ENCODE data around the gene PDPK1.

PDPK1 gene

DNA sequence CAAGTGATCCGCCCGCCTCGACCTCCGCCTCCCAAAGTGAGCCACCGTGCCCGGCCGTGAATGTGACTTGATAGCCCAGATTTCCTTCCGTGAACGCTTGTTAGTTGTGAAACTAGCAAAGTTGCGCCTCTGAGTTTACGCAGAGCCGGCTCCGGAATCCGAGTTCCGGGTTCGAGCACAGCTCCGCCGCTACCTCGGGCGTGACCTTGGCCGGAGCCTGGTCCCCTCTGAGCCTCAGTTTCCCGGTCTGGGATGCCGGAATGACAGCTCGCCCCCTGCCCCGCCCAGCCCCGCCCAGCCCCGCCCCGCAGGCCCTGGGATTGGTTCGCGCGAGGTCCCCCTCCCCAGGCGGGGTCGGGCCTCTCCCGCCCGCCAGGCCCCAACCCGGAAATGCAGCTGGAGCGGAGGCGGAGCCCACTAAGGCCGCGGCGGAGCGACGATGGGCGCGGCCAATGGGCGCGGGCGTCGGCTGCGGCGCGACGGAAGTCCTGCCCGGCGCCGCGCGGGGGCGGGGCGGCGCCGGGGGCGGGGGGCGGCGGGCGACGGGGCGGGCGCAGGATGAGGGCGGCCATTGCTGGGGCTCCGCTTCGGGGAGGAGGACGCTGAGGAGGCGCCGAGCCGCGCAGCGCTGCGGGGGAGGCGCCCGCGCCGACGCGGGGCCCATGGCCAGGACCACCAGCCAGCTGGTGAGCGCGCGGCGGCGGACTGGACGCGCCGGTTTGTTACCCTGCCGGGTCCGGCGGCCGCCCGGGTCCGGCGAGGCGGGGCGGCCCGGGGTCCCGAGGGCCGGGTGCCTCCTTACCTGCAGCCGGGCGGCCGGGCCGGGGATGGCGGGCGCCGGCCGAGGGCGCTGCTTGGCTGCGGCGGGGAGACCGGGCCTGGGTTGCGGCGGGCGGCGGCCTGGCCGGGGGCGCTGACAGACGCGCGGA is at the start of gene PDPK1:
Gene PDPK1, plus strand, starts transcription at position 571 of the 929 bp plus-strand sequence. Its CDS starts 92 bp downstream, at position 663.
- peak; percentile 98 for DNase-seq
- in situ Hi-C loops (cut with HindIII; ENCODE audit: low pct_ligation_motif_present, low pct_unique_long_range_greater_than_20kb, low sequenced_read_pairs), result no loop called here

DNA sequence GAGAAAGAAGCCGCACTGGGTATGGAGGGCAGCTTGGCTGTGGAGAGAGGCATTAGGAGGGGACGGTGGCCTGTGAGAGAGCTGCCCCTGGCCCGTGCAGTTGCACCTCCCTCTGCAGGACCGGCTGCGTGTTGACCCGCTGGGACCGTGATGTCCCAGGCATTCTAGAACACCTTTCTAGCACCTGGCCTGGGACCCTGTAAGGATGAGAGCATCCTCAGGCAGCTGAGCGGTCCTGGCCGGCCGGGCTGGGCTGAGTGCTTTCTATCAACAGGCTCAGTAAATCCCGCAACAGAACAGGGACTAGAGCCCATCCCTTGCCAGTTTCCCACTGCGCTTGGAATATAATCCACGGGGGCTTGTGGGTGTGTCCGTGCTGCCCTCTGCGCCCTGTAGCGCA is 48.2 kb upstream of the PDPK1 start:
- in situ Hi-C loops (cut with HindIII; ENCODE audit: low pct_ligation_motif_present, low pct_unique_long_range_greater_than_20kb, low sequenced_read_pairs), result no loop called here

GRCh38 chr16:2490190-2491105 is 47.4 kb upstream of the PDPK1 start:
- DNase-seq, result no peak
- in situ Hi-C loops (cut with HindIII; ENCODE audit: low pct_ligation_motif_present, low pct_unique_long_range_greater_than_20kb, low sequenced_read_pairs), result no loop called here

More for the DNA sequence above, 48.2 kb upstream of the PDPK1 start:
- no peak for DNase-seq

GRCh38 chr16:2492292-2492691 is 45.5 kb upstream of the PDPK1 start:
- in situ Hi-C loops (cut with HindIII; ENCODE audit: low pct_ligation_motif_present, low pct_unique_long_range_greater_than_20kb, low sequenced_read_pairs), result no loop called here
- no peak for DNase-seq

DNA sequence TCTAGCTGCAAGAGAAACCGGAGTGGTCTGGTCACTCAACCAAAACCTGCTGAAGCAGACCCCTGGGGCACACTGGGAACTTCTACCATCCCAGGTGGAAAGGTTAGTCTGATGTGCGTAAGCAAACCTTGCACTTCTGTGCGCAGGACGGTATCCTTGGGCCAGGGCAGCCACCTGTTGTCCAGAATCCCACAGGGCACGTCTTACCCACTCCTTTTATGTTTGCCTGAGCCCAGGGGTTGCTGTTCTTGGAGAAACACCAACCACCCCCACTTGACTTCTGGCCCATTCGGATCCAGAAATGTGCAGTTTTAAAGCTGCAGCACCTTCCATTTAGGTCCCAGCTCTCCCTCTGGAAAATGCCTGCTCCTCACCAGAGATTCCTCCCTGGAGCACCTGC is 44.2 kb upstream of the PDPK1 start:
- no peak for DNase-seq
- in situ Hi-C loops (cut with HindIII; ENCODE audit: low pct_ligation_motif_present, low pct_unique_long_range_greater_than_20kb, low sequenced_read_pairs), result no loop called here

DNA sequence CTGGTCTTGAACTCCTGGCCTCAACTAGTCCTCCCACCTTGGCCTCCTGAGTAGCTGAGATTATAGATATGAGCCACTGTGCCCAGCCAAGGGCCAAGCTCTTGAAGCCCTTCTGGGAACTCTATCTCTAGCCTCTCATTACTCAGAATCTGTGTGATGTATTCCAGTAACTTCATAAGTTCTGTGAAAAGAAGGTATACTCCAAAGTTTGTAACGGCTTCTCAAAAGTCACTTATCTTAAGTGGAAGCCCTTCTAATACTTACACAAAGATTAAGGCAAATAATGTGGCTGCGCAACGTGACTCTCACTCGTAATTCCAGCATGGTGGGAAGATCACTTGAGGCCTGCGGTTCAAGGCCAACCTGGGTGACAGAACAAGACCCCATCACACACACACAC is 43.2 kb upstream of the PDPK1 start:
- DNase-seq, result no peak
- in situ Hi-C loops (cut with HindIII; ENCODE audit: low pct_ligation_motif_present, low pct_unique_long_range_greater_than_20kb, low sequenced_read_pairs), result no loop called here

- in situ Hi-C loops (cut with HindIII; ENCODE audit: low pct_ligation_motif_present, low pct_unique_long_range_greater_than_20kb, low sequenced_read_pairs), result no loop called here
- DNase-seq, result no peak
Measured at GRCh38 chr16:2495041-2495440, 42.8 kb upstream of the PDPK1 start.

GRCh38 chr16:2496223-2497115 is 41.4 kb upstream of the PDPK1 start:
- in situ Hi-C loops (cut with HindIII; ENCODE audit: low pct_ligation_motif_present, low pct_unique_long_range_greater_than_20kb, low sequenced_read_pairs), result no loop called here
- DNase-seq, result no peak

- in situ Hi-C loops (cut with HindIII; ENCODE audit: low pct_ligation_motif_present, low pct_unique_long_range_greater_than_20kb, low sequenced_read_pairs), result no loop called here
- DNase-seq, result no peak
Measured at GRCh38 chr16:2497116-2497630, 40.6 kb upstream of the PDPK1 start.

DNA sequence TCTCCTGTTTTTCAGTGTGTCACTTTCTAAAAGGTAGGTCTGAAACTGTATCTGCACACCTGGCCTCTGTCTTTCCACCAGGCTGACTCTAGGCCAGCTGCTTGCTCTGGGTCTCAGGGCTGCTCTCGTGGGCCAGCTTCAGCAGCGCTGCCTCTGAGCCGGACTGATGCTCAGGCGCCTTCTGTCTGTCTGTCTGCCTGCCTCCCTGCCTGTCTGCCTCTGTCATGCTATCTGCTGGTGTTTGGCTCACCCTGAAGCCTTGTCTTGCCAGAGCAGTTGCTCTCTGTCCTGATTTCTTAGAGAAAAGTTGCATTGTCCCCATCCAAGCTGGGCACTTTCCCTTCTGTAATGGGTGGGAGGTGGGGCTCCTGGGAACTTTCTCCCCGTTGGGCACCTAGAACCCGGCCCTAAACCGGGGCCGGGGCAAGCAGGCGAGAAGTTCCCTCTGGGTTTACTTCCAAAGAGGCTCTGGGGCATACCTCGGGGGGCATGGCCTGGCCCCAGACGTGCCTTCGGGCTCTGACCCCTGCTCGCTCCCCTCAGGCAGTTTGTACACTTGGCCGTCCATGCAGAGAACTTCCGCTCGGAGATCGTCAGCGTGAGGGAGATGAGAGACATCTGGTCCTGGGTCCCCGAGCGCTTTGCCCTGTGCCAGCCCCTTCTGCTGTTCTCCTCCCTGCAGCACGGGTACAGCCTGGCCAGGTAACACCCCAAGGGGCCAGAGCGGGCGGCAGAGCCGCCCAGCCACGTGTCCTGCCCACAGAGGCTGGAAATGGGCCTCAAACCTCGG is 39.9 kb upstream of the PDPK1 start:
- in situ Hi-C loops (cut with HindIII; ENCODE audit: low pct_ligation_motif_present, low pct_unique_long_range_greater_than_20kb, low sequenced_read_pairs), result no loop called here
- DNase-seq, result no peak

DNA sequence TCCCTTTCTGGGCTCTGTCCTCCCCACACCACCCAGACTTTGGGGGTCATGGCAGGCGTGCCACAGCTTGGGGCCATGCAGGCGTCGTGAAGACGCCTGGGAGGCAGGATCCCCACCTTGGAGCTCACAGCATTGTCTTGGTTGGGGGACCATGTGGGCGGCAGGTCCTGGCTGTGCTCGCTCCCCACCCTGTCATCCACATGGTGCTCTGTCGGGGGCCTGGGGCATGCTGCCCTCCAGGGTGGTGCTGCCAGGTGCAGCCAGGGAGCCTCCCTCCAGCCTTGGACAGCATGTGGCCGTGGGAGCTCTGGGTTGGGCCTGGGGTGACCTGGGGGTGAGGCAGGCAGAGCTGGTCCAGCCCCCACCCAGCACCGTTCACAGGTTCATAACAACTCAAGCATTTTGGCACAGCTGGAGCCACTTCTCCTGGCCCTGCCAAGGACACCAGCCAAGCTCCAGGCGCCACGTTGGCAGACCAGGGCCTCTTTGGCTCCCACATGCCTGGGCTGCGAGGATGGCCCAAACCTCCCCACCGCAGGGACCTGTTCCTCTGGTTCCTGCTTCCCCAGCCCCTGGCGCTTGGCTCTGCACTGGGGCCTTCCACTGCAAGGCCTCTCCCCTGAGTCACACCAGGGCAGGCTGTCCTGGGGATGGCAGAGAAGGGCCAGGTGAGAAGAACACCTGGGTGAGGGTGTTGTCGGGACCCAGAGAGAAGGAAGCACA is 39.1 kb upstream of the PDPK1 start:
- in situ Hi-C loops (cut with HindIII; ENCODE audit: low pct_ligation_motif_present, low pct_unique_long_range_greater_than_20kb, low sequenced_read_pairs), result no loop called here
- no peak for DNase-seq

DNA sequence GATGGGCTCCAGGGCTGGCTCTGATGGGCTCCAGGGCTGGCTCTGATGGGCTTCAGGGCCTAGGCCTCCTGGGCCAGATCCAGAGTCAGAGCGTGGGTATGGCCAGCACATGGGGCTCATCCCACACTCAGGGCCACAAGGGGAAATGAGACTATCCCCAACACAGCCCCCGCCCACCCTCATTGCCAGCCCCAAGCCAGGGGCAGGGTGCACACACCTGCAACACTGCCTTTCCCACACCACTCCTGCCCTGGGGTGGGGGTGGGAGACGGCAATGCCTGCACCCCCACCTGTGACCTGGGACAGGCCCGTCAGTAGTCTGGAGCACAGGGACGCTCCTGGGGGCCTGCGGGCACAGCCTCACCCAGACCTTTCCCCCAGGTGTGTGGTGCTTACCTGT is 38.4 kb upstream of the PDPK1 start:
- no peak for DNase-seq
- in situ Hi-C loops (cut with HindIII; ENCODE audit: low pct_ligation_motif_present, low pct_unique_long_range_greater_than_20kb, low sequenced_read_pairs), result no loop called here

GRCh38 chr16:2499890-2500429 is 37.9 kb upstream of the PDPK1 start:
- in situ Hi-C loops (cut with HindIII; ENCODE audit: low pct_ligation_motif_present, low pct_unique_long_range_greater_than_20kb, low sequenced_read_pairs), result no loop called here
- DNase-seq, result no peak

DNA sequence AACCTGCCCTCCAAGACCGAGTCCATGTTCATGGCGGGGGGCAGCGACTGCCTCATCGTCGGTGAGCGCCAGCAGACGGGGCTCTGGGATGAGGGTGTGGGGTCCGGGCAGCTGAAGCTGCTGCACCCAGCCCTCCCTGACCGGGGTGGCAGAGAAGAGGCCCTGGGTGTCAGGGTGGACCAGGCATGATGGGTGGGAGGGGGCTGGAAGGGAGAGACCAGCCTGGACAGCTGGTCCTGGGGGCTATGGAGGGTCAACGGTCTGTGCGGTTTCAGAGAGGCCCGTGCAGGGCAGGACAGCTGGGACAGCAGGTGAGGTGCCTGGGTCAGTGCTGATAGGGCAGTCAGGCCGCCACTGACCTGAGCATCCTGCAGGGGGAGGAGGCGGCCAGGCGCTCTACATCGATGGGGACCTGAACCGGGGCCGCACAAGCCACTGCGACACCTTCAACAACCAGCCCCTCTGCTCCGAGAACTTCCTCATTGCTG is 37.3 kb upstream of the PDPK1 start:
- no peak for DNase-seq
- in situ Hi-C loops (cut with HindIII; ENCODE audit: low pct_ligation_motif_present, low pct_unique_long_range_greater_than_20kb, low sequenced_read_pairs), result no loop called here

DNA sequence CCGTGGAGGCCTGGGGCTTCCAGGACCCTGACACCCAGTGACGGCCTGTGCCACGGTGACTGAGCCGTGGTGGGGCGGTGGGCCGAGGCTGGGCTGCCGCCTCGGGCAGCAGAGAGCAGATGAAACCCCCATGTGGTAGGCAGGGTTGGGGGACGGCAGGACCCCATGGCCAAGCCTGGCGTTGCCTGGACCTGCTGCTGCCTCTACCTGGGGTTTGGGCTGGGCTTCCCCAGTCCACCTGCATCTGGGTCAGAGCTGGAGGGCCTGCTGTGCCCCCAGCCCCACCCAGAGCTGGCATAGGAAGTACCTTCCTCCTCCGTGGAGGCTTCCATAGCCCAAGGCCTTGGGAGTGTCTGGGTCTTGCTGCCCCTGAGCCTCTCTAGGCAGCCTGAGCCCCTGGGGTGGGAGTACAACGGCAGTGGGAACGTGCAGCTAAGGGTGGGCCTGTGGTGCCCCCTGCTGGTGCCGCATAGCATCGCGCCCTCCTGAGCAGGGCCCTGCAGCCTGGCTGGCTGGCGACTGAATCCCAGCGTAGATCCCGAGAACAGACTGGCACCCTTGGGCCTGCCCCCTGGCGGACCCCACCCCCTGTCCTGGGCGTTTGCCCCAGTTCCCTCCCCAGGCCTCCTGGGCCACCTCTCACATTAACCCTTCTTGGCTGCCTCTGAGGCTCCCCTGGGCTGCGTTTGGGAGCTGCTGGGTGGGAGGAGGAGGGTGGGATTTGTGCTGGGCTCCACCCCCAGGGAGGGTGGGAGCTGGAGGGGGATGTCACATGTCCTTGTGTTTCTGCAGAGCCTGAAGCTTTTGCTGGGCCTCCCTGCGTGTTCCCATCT is 36.7 kb upstream of the PDPK1 start:
- in situ Hi-C loops (cut with HindIII; ENCODE audit: low pct_ligation_motif_present, low pct_unique_long_range_greater_than_20kb, low sequenced_read_pairs), result no loop called here
- DNase-seq, result peak; percentile 95
